GM19238 (cell line): ENCODE results near the gene ARHGAP6.

ENCODE experiments used
- DNase-seq: peaks from one replicate; pipeline ENCODE4 v3.0.0; 2011; ENCODE audit warnings: low spot score; ENCODE audit not compliant: insufficient read length

Gene ARHGAP6

DNA sequence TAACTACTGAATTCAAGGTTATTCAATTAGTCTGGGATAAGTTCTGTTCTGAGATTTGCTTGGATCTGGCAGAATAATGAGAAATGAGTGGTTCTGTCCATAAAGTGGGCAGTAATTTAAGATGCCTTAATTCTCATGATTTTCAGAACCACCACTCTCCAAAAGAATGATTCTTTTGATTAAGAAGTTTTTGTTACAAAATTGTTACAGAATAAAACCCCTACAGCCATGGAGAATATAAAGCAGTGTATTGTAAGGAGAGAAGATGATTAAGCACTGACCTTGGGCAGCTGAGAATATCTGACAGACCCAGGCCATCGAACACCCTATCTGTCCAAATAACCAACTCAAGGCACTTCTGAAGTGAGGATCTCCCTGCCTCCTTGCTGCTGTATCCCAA is 360.1 kb downstream of the ARHGAP6 start:
- DNase-seq = no peak

DNA sequence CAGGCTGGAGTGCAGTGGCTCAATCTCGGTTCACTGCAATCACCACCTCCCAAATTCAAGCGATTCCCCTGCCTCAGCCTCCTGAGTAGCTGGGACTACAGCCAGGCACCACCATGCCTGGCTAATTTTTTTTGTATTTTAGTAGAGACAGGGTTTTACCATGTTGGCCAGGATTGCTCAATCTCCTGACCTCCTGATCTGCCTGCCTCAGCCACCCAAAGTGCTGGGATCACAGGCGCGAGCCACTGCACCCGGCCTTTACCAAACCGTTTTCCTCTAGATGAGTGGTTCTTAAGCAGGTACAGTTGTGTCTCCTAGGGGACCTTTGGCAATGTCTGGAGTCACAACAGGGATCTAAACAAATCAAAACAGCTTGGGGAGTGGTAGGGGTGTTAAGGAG is 360.9 kb downstream of the ARHGAP6 start:
- no peak for DNase-seq

DNA sequence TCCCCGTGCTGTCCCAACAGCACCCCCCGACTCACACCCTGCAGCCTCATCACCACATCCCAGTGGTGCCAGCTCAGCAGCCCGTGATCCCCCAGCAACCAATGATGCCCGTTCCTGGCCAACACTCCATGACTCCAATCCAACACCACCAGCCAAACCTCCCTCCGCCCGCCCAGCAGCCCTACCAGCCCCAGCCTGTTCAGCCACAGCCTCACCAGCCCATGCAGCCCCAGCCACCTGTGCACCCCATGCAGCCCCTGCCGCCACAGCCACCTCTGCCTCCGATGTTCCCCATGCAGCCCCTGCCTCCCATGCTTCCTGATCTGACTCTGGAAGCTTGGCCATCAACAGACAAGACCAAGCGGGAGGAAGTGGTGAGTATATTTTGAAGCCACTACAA is 367.1 kb downstream of the ARHGAP6 start:
- no peak for DNase-seq

DNA sequence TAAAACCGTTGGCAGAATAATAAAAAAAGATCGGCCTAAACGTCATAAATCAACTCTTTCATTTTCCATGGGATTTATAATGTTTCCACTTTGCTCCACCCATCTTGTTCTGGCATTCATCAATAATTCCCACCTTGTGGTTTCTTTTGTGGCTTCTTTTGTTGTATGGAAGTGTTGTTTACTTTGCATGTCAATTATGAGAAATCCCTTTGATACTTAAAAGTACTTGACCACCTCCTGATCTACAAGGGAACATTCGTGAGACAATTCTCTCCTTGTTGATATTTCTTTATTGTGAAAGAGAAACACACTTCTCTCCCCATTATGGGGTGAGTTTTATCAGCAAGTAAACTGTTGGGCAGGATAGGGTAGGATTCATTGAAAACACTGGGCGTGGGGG is 369.7 kb downstream of the ARHGAP6 start:
- DNase-seq = no peak

DNA sequence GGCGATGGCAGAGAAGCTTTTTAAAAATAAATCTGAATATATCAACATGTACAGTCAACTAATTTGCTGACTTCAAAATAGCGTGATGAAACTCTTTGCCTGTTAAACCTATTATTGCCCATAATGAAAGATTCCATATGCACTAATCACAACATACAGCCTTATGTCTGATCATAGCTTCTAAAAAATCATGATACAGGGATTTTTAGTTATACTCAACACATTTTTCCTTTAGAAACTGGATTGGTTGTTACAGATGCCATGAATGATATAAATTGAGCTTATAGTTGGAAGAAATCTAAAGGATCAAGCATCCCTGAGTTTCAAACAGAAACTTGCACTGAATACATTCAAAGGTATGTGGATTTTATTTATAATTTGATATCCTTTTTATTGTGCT is 372.6 kb downstream of the ARHGAP6 start, which contains the start of gene AMELX:
TSS of gene AMELX (plus strand) at position 301 of the 400 bp plus-strand sequence. CDS start 1,376 bp downstream, outside the sequence.
- no peak for DNase-seq

GRCh38 chrX:11290416-11291102 is 375.2 kb downstream of the ARHGAP6 start:
- DNase-seq = no peak

DNA sequence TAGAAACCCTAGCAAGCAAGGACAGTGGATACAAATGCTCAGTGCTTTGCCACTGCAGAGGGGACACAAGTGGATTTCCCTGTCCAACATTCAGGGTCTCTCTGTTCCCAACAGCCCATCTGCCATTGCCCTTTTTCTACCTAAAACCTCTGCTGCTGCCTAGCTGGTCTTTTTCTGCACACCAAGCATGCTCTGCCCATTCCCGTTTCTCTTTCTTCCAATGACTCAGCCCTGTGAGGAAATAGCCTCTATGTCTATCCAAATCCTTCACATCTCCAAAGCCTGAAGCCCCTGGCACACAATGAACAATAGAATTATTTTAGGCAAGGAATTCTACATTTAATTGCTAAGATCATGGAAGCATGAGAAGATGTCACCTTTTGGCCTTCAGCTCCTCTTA is 378.2 kb downstream of the ARHGAP6 start:
- no peak for DNase-seq

DNA sequence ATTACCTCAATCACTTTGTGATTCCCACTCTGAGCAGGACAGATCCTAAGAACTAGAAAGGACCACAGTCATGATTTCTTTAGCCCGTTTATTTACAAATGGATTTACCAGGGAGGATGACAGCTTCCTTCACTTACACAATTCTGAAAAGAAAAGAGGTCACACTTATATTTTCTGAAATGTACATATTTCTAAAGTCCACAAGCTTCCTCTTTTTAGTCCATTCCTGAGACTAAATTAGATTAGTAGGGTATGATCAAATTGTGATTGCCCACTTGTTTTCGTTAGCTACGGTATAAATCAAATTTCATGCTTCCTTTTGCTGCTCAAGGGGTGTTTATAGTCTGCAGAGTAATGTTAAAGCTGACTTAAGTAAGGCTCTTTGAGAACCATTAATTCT is 380.1 kb downstream of the ARHGAP6 start:
- DNase-seq = no peak

DNA sequence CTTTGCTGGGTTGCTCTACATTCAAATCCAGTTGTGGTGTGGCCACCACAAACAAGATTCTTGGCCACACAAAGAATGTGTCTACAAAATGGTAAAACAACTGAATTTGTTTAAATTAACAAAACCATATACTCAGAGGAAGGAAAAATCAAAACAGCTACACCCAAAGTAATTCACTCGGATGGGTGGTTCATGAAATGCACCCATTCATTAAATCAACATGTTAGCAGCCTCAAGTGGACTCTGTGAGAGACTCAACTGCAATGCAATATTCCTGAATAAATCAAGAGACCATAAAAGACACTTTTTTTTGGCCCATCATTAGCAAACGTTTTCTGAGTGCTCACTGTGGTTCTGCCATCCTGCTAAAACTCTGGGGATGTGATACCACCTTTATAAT is 383.7 kb downstream of the ARHGAP6 start:
- DNase-seq = no peak

GRCh38 chrX:11273544-11273943 is 392.2 kb downstream of the ARHGAP6 start:
- DNase-seq = no peak

- no peak for DNase-seq
These were observed 392.9 kb downstream of the ARHGAP6 start for GRCh38 chrX:11272863-11273262.

- no peak for DNase-seq
These were observed 393.4 kb downstream of the ARHGAP6 start for GRCh38 chrX:11272290-11272689.

DNA sequence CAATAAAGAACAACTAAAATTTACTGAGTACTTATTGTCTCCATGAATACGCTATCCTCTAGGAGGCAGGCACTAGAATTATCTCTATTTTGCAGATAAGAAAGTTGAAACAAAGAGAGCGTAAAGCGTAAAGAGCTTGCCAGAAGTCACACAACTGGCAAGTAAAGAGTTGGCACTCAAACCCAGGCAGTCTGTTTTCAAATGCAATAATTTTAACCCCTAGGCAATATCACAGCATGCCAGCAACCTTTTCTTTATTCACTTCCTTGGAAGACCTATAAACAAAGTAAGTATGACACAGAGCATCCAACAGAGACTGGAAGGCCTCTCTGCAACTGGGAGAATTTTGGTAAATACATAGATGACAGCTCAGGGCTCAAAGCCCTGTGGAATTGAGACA is 395.7 kb downstream of the ARHGAP6 start:
- no peak for DNase-seq

GRCh38 chrX:11269006-11269405 is 396.7 kb downstream of the ARHGAP6 start:
- no peak for DNase-seq

- no peak for DNase-seq
These were observed 398.3 kb downstream of the ARHGAP6 start for GRCh38 chrX:11267425-11267824.

DNA sequence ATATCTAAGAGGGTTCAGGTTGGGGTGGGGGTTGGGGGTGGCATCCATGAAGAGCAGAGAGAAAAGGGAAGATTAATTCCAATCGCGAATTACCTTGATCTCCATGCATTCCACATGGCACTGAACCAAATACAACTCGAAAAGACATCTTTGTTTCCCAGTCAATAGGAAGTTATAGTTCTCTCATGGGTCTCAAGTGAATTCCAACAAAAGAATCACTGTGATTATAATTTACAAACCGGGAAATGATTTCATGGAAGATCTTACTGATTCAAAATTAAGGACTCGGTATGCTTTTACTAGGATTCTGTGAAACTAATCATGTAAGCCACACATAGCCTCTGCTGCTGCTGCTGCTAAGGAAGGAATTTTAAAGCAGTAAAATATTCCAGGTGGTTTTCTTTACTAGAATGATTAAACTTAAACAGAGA is 399.1 kb downstream of the ARHGAP6 start:
- DNase-seq = no peak

DNA sequence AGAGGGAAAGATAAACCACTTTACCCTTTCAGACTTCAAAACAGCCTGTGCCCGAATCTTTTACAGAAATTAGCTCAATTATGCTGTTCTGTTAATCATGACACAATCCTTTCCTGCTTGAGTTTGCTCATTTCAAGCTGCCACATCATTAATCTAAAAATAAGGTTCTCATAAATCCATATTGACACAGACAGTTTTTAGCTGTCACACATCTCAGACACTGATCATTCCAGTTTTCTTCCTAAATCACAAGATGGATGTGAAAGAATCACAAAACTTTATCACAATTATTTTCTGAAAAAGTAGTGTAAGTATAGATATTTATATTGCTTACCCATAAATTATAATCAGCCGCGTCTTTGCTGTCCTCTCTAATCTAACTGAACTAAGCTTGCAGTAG is 400.4 kb downstream of the ARHGAP6 start:
- no peak for DNase-seq

DNA sequence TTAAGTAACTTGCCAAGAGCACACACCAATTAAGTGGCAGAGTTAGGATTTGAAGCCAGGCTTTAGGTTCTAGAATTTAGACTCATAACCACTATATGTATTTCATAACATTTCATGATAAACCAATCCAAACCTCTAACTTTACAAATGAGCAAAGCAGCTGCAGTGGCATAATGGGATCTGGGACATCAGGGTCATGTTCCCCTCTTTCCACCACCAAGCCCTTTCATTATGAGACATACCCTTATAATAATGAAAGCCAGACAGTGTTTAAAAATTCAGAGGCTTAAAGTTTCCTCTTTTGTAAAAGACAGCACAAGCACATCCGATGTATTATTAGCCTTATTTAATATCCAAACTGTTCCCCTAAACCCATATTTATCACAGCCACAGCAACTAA is 400.8 kb downstream of the ARHGAP6 start:
- DNase-seq = no peak

GRCh38 chrX:11261260-11261659 is 404.5 kb downstream of the ARHGAP6 start:
- no peak for DNase-seq

DNA sequence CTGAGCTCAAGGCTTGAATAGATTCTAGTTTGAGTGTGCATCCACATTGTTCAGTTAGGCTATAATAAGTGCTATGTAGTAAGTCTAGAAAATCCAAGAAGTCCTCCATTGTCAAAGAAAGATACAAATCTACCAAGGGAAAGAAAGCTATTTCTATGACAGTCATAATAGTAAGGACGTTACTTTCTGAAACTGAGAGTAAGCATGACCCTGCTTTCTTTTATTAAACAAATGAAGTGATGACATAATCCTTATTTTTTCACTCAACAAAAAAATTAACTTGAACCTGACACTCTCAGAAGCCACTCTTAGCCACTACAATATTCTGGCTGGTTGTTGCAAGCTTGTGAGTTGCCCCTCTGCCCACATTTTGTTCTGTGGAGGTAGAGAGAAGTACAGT is 406.3 kb downstream of the ARHGAP6 start:
- no peak for DNase-seq

DNA sequence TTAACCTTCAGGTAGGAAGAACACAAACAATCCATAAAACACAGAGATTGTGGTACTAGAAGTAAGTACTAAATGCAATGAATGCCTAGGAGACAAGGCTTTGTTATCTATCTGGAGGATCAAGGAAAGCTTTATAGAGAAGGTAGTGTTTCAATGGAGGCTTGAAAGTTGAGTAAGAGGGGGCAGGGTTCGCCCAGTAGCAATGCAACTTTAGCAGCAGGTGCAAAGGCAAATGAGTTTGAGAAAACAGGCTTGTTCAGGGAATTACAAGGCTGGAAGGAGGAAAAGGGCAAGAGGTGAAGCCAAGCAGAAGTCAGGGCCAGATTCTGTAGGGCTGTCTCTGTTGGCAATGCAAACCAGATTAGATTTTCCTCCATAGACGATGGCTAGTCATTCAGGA is 408.0 kb downstream of the ARHGAP6 start:
- DNase-seq = no peak

DNA sequence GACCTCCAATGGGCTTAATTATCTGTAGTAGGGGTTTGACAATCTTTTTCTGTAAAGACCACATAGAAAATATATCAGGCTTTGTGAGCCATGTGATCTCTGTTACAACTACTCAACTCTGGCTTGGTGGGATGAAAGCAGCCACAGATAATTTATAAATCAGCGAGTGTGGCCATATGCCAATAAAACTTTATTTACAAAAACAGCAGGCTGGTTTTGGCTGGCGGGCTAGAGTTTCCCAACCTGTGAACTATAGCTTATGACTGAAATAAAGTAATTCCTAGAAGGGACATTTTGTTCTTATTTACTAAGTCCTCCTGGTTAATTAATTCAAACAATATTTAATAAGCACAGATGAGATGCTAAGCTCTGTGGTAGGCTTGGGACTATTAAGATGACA is 408.4 kb downstream of the ARHGAP6 start:
- DNase-seq = no peak

GRCh38 chrX:11254417-11255109 is 411.2 kb downstream of the ARHGAP6 start:
- no peak for DNase-seq
